Measurements from ENCODE around the gene PPP1R11. TPM values are rescaled to one million over a fixed set of nuclear protein-coding genes. Genes with fewer than 3 reads are reported as not detected.

The PPP1R11 gene
- total RNA-seq, 1 experiment from 2014 or later = 60.1 TPM

GRCh38 chr6:30075094-30075789 lies 8.2 kb downstream of the PPP1R11 start, which contains the start of gene RNF39:
RNF39 (minus strand) TSS chr6:30075769; CDS start chr6:30075585, 184 bp downstream.
- Mint-ChIP-seq H3K4me1 (ENCODE audit: insufficient read depth, unreplicated experiment) (peaks cover 39% of the 10 kb centered on the region), H3K9me3 (ENCODE audit: unreplicated experiment) (no peaks in the 10 kb centered on the region), H3K27ac (ENCODE audit: low read depth, unreplicated experiment) (peak within 1 kb of the TSS; percentile 85), H3K4me3 (ENCODE audit: unreplicated experiment) (peak within 1 kb of the TSS; percentile 84), H3K27me3 (ENCODE audit: insufficient read depth, unreplicated experiment) (no peaks in the 10 kb centered on the region), H3K36me3 (ENCODE audit: insufficient read depth, unreplicated experiment) (peaks cover 15% of the 10 kb centered on the region)
- intact Hi-C loops (cut with micrococcal nuclease) = no loop called here
- ChIA-PET CTCF (interaction anchor here (0.7 to 1.9 kb wide), 6 partner anchors 14 to 278 kb away, joined by 3 to 12 read pairs (median 4); partner anchors contain the start of gene POLR1H), POLR2A (interaction anchor here (0.6 to 6.9 kb wide), 13 partner anchors 9 to 278 kb away, joined by 3 to 101 read pairs (median 7); partner anchors contain the start of genes POLR1H and PPP1R11)
- TF ChIP-seq, protein P1, sequence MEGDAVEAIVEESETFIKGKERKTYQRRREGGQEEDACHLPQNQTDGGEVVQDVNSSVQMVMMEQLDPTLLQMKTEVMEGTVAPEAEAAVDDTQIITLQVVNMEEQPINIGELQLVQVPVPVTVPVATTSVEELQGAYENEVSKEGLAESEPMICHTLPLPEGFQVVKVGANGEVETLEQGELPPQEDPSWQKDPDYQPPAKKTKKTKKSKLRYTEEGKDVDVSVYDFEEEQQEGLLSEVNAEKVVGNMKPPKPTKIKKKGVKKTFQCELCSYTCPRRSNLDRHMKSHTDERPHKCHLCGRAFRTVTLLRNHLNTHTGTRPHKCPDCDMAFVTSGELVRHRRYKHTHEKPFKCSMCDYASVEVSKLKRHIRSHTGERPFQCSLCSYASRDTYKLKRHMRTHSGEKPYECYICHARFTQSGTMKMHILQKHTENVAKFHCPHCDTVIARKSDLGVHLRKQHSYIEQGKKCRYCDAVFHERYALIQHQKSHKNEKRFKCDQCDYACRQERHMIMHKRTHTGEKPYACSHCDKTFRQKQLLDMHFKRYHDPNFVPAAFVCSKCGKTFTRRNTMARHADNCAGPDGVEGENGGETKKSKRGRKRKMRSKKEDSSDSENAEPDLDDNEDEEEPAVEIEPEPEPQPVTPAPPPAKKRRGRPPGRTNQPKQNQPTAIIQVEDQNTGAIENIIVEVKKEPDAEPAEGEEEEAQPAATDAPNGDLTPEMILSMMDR (IDR thresholded peaks at IDR 0.05; ENCODE audit: unreplicated experiment) = no peak
- DNase-seq (ENCODE audit: unreplicated experiment) = no peak
- TSS peak; percentile 93 for BruUV-seq (replicated peaks)

- Mint-ChIP-seq H3K9me3 (ENCODE audit: unreplicated experiment) (no peaks in the 10 kb centered on the region), H3K4me3 (ENCODE audit: unreplicated experiment) (peak overlapping the region; percentile 84), H3K27ac (ENCODE audit: low read depth, unreplicated experiment) (peak overlapping the region; percentile 85), H3K36me3 (ENCODE audit: insufficient read depth, unreplicated experiment) (peaks cover 10% of the 10 kb centered on the region), H3K4me1 (ENCODE audit: insufficient read depth, unreplicated experiment) (peaks cover 33% of the 10 kb centered on the region), H3K27me3 (ENCODE audit: insufficient read depth, unreplicated experiment) (no peaks in the 10 kb centered on the region)
- CTCF ChIA-PET = interaction anchor here (0.7 to 1.7 kb wide), 4 partner anchors 15 to 279 kb away, joined by 3 to 6 read pairs (median 4); no protein-coding TSS in a partner anchor
- peak; percentile 89 for DNase-seq (ENCODE audit: unreplicated experiment)
- TF ChIP-seq, protein P1 (IDR thresholded peaks at IDR 0.05; ENCODE audit: unreplicated experiment) = peak; percentile 57
- TSS peak; percentile 44 for BruUV-seq (replicated peaks)
- intact Hi-C loops (cut with micrococcal nuclease) = no loop called here
- POLR2A ChIA-PET = interaction anchor here (0.6 to 6.9 kb wide), 13 partner anchors 9 to 279 kb away, joined by 3 to 101 read pairs (median 7); partner anchors contain the start of genes POLR1H and PPP1R11
Observed at GRCh38 chr6:30075790-30076732, 9.1 kb downstream of the PPP1R11 start.

DNA sequence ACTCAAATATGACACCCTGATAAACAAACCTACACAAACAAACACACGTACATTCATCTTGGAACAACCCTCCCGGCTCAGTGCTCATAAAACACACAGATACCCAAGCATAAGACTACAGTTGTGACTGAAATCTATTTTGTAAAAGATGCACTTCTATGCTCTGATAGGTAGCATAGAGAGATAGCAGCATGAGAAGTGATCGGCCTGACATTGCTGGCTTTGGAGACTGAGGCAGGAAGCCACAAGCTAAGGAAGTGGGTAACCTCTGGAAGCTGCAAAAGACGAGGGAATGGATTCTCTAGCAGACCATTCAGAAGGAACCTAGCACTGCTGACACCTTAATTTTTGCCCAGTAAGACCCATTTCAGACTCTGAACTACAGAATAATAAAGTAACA lies 10.2 kb downstream of the PPP1R11 start:
- Mint-ChIP-seq H3K4me3 (ENCODE audit: unreplicated experiment) (no peak overlapping the region), H3K27me3 (ENCODE audit: insufficient read depth, unreplicated experiment) (no peaks in the 10 kb centered on the region), H3K36me3 (ENCODE audit: insufficient read depth, unreplicated experiment) (peaks cover under 1% of the 10 kb centered on the region), H3K27ac (ENCODE audit: low read depth, unreplicated experiment) (no peak overlapping the region), H3K9me3 (ENCODE audit: unreplicated experiment) (no peaks in the 10 kb centered on the region), H3K4me1 (ENCODE audit: insufficient read depth, unreplicated experiment) (peaks cover 26% of the 10 kb centered on the region)
- intact Hi-C loops (cut with micrococcal nuclease) = no loop called here
- TF ChIP-seq, protein P1 (IDR thresholded peaks at IDR 0.05; ENCODE audit: unreplicated experiment) = no peak
- no peak for DNase-seq (ENCODE audit: unreplicated experiment)
- ChIA-PET CTCF (interaction anchor here (0.5 to 0.9 kb wide), 3 partner anchors 53 to 1084 kb away, joined by 3 to 7 read pairs (median 7); no protein-coding TSS in a partner anchor), POLR2A (interaction anchor here (1.0 to 6.9 kb wide), 8 partner anchors 11 to 236 kb away, joined by 3 to 101 read pairs (median 36); partner anchors contain the start of genes POLR1H and PPP1R11)
- BruUV-seq (replicated peaks) = no TSS peak
